Gastroesophageal sphincter (tissue), 3 donors: ENCODE measurements around the gene SECISBP2L.

ENCODE experiments used
- CTCF ChIP-seq, 4 experiments: fragments of 200-600 bp in 2 of 4; fragments of 450-650 bp in 2 of 4; sonication (generic) in 1 of 4; IDR thresholded peaks; one replicate each; pipeline ENCODE4 v1.5.1; 2017 to 2019; ENCODE audit warnings: antibody characterized with exemption in 4 of 4, mild to moderate bottlenecking in 2 of 4, moderate library complexity in 2 of 4
- POLR2A ChIP-seq, 2 donors: fragments of 450-650 bp; IDR thresholded peaks; one replicate each; pipeline ENCODE4 v1.6.1; 2017; ENCODE audit warnings: antibody characterized with exemption in 2 of 2, mild to moderate bottlenecking in 2 of 2, moderate library complexity in 1 of 2

GRCh38 chr15:48992096-48992495, 54.1 kb downstream of the SECISBP2L start:
- no peak for TF ChIP-seq CTCF (IDR thresholded peaks at IDR 0.05)
- no peak for TF ChIP-seq POLR2A (IDR thresholded peaks at IDR 0.05)
